H9 (cell line): ENCODE measurements around the gene C17orf50. TPM values are rescaled to one million over a fixed set of nuclear protein-coding genes. Genes with fewer than 3 reads are reported as not detected.

Experiments
- DNase-seq: peaks from one replicate; pipeline ENCODE4 v3.0.0-alpha.2; 2017
- H2AFZ ChIP-seq: one replicate; pipeline ENCODE4 v1.6.1; 2013; ENCODE audit warnings: mild to moderate bottlenecking, low read length, control low read depth, moderate library complexity
- H2AK5ac ChIP-seq: 2 replicates; pipeline ENCODE4 v1.6.1; 2013; ENCODE audit warnings: low read length, control low read depth, mixed read lengths; ENCODE audit not compliant: insufficient read length
- H2BK120ac ChIP-seq: one replicate; pipeline ENCODE4 v1.6.1; 2013; ENCODE audit warnings: low read depth, mild to moderate bottlenecking, low read length, control low read depth, inconsistent platforms; ENCODE audit not compliant: poor library complexity, severe bottlenecking
- H2BK12ac ChIP-seq: 2 replicates; pipeline ENCODE4 v1.6.1; 2013; ENCODE audit warnings: low read length, control low read depth, mixed read lengths, low read depth; ENCODE audit not compliant: insufficient read length
- H2BK15ac ChIP-seq: 2 replicates; pipeline ENCODE4 v1.6.1; 2013; ENCODE audit warnings: low read depth, low read length, control low read depth
- H2BK20ac ChIP-seq: one replicate; pipeline ENCODE4 v1.6.1; 2013; ENCODE audit warnings: low read depth, mild to moderate bottlenecking, low read length, control low read depth, inconsistent platforms; ENCODE audit not compliant: poor library complexity, severe bottlenecking
- H2BK5ac ChIP-seq: 2 replicates; pipeline ENCODE4 v1.6.1; 2013; ENCODE audit warnings: low read length, control low read depth, mixed read lengths; ENCODE audit not compliant: insufficient read length
- H3K14ac ChIP-seq: 2 replicates; pipeline ENCODE4 v1.6.1; 2013; ENCODE audit warnings: low read length, control low read depth; ENCODE audit not compliant: insufficient read depth
- H3K18ac ChIP-seq: 2 replicates; pipeline ENCODE4 v1.6.1; 2013; ENCODE audit warnings: low read depth, mild to moderate bottlenecking, mixed read lengths, low read length, control low read depth; ENCODE audit not compliant: insufficient read length
- H3K23ac ChIP-seq: 2 replicates; pipeline ENCODE4 v1.6.1; 2013; ENCODE audit warnings: low read length, control low read depth, mixed read lengths, low read depth; ENCODE audit not compliant: insufficient read length
- H3K23me2 ChIP-seq: 2 replicates; pipeline ENCODE4 v1.6.1; 2013; ENCODE audit warnings: low read depth, mild to moderate bottlenecking, mixed read lengths, low read length, control low read depth; ENCODE audit not compliant: insufficient read length, poor library complexity, severe bottlenecking
- H3K27ac ChIP-seq: 2 replicates; pipeline ENCODE4 v1.5.1; 2013; ENCODE audit warnings: low read length, control low read depth, mixed read lengths, low read depth; ENCODE audit not compliant: insufficient read length
- H3K27me3 ChIP-seq: 2 replicates; pipeline ENCODE4 v1.6.1; 2013; ENCODE audit warnings: low read length, control low read depth, inconsistent platforms; ENCODE audit not compliant: insufficient read depth
- H3K4ac ChIP-seq: 2 replicates; pipeline ENCODE4 v1.6.1; 2013; ENCODE audit warnings: low read depth, mild to moderate bottlenecking, control low read depth, inconsistent platforms, low read length, moderate library complexity
- H3K4me1 ChIP-seq: 2 replicates; pipeline ENCODE4 v1.6.1; 2013; ENCODE audit warnings: low read length, control low read depth, inconsistent platforms; ENCODE audit not compliant: insufficient read depth
- H3K4me2 ChIP-seq: 2 replicates; pipeline ENCODE4 v1.6.1; 2013; ENCODE audit warnings: low read length, control low read depth, mixed read lengths; ENCODE audit not compliant: insufficient read length, insufficient read depth
- H3K56ac ChIP-seq: 2 replicates; pipeline ENCODE4 v1.6.1; 2013; ENCODE audit warnings: low read depth, mild to moderate bottlenecking, mixed read lengths, low read length, control low read depth; ENCODE audit not compliant: insufficient read length
- H3K79me1 ChIP-seq: 2 replicates; pipeline ENCODE4 v1.6.1; 2013; ENCODE audit warnings: low read depth, mild to moderate bottlenecking, moderate library complexity, low read length, control low read depth, inconsistent platforms; ENCODE audit not compliant: insufficient read depth, poor library complexity, severe bottlenecking
- H3K79me2 ChIP-seq: 2 replicates; pipeline ENCODE4 v1.6.1; 2013; ENCODE audit warnings: low read length, control low read depth, inconsistent platforms; ENCODE audit not compliant: insufficient read depth
- H3K9ac ChIP-seq: 2 replicates; pipeline ENCODE4 v1.6.1; 2013; ENCODE audit warnings: low read length, control low read depth, mixed read lengths; ENCODE audit not compliant: insufficient read length; ENCODE audit errors: extremely low read depth
- H3K9me3 ChIP-seq: one replicate; pipeline ENCODE4 v1.6.1; 2013; ENCODE audit warnings: low read depth, low read length, inconsistent platforms; ENCODE audit not compliant: control insufficient read depth
- H3T11ph ChIP-seq: one replicate; pipeline ENCODE4 v1.6.1; 2013; ENCODE audit warnings: mild to moderate bottlenecking, low read length, control low read depth, inconsistent platforms
- H4K20me1 ChIP-seq: one replicate; pipeline ENCODE4 v1.6.1; 2013; ENCODE audit not compliant: control insufficient read depth, insufficient read length, insufficient read depth
- H4K5ac ChIP-seq: 2 replicates; pipeline ENCODE4 v1.6.1; 2013; ENCODE audit warnings: low read depth, mild to moderate bottlenecking, mixed read lengths, low read length, control low read depth; ENCODE audit not compliant: insufficient read length
- H4K8ac ChIP-seq: replicated peaks from 2 replicates; pipeline ENCODE4 v1.6.1; 2013; ENCODE audit warnings: low read length, control low read depth, mixed read lengths, low read depth; ENCODE audit not compliant: insufficient read length
- H4K91ac ChIP-seq: 2 replicates; pipeline ENCODE4 v1.6.1; 2013; ENCODE audit warnings: low read depth, mild to moderate bottlenecking, moderate library complexity, mixed read lengths, low read length, control low read depth; ENCODE audit not compliant: insufficient read length
- H3K27ac Mint-ChIP-seq, 3 experiments: 2 replicates in 2 of 3; 3 replicates in 1 of 3; pipeline ENCODE4 v1.8.0; 2020 to 2021; ENCODE audit warnings: mixed read lengths in 3 of 3, mild to moderate bottlenecking in 1 of 3, moderate library complexity in 1 of 3
- H3K27me3 Mint-ChIP-seq: 2 replicates; pipeline ENCODE4 v1.8.0; 2021; ENCODE audit warnings: low read depth, mild to moderate bottlenecking, moderate library complexity, mixed read lengths
- H3K36me3 Mint-ChIP-seq, 3 experiments: 2 replicates in 2 of 3; 3 replicates in 1 of 3; pipeline ENCODE4 v1.8.0; 2020 to 2021; ENCODE audit warnings: low read depth in 3 of 3, mixed read lengths in 3 of 3; ENCODE audit not compliant: insufficient read depth in 1 of 3
- H3K4me1 Mint-ChIP-seq, 2 experiments: 2 replicates each; pipeline ENCODE4 v1.8.0; 2020; ENCODE audit warnings: mixed read lengths in 2 of 2
- H3K4me3 Mint-ChIP-seq, 2 experiments: 2 replicates in 1 of 2; 3 replicates in 1 of 2; pipeline ENCODE4 v1.8.0; 2020 to 2021; ENCODE audit warnings: mild to moderate bottlenecking in 2 of 2, mixed read lengths in 2 of 2, moderate library complexity in 1 of 2
- H3K9me3 Mint-ChIP-seq, 2 experiments: 2 replicates in 1 of 2; 3 replicates in 1 of 2; pipeline ENCODE4 v1.8.0; 2020; ENCODE audit warnings: mild to moderate bottlenecking in 2 of 2, mixed read lengths in 2 of 2, moderate library complexity in 1 of 2
- CTCF ChIP-seq: fragments of 200-600 bp; sonication (generic); conservative IDR thresholded peaks from 3 replicates; pipeline ENCODE4 v1.8.0; 2021; ENCODE audit warnings: antibody characterized with exemption, mild to moderate bottlenecking
- total RNA-seq: library from RNA; stranded (reverse); gene quantifications from 2 replicates; pipeline ENCODE4 v1.2.1, GENCODE V29; 2021

C17orf50 gene
- total RNA-seq, 1 experiment from 2014 or later, result not detected

GRCh38 chr17:35757243-35757642 lies 3.4 kb upstream of the C17orf50 start:
- Mint-ChIP-seq H3K27me3 (peaks cover 6% of the 10 kb centered on the region; the same call in 1 of the 2 replicates), H3K9me3 (no peaks in the 10 kb centered on the region; a peak in 2 of 5 replicates), H3K4me3 (no peak overlapping the region), H3K4me1 (peaks cover 6 to 10% of the 10 kb centered on the region in 2 experiments), H3K27ac (no peak overlapping the region), H3K36me3 (no peaks in the 10 kb centered on the region; a peak in 1 of 7 replicates)
- Histone ChIP-seq H3K23ac (no peak overlapping the region), H2BK5ac (no peak overlapping the region), H4K8ac (no peak overlapping the region), H2AFZ (no peak overlapping the region), H3K4me1 (no peaks in the 10 kb centered on the region), H2BK12ac (no peak overlapping the region), H3K79me2 (no peaks in the 10 kb centered on the region), H3K4me2 (no peak overlapping the region), H3K14ac (no peak overlapping the region), H3K4ac (no peak overlapping the region), H3K18ac (no peak overlapping the region), H2AK5ac (no peak overlapping the region), H2BK15ac (no peak overlapping the region), H3K79me1 (no peaks in the 10 kb centered on the region), H2BK120ac (no peak overlapping the region), H3T11ph (no peak overlapping the region), H3K27me3 (peaks cover 1% of the 10 kb centered on the region; the same call in 1 of the 2 replicates), H4K91ac (no peak overlapping the region), H3K27ac (no peak overlapping the region), H3K23me2 (no peaks in the 10 kb centered on the region), H3K9me3 (no peaks in the 10 kb centered on the region), H3K9ac (no peak overlapping the region), H4K5ac (no peak overlapping the region), H3K56ac (no peak overlapping the region), H4K20me1 (no peaks in the 10 kb centered on the region), H2BK20ac (no peak overlapping the region)
- TF ChIP-seq CTCF, result no peak
- DNase-seq, result no peak
